Fibroblast of lung (primary cell): ENCODE measurements around the gene EML1.

ENCODE experiments used
- EZH2 ChIP-seq: IDR thresholded peaks from 2 replicates; pipeline ENCODE4 v1.5.1; 2012; ENCODE audit warnings: low read length, control low read depth, mild to moderate bottlenecking; ENCODE audit errors: missing control alignments
- TF ChIP-seq, protein P1 (sequence below), 2 donors: IDR thresholded peaks in 1 of 2; conservative IDR thresholded peaks in 1 of 2; 1 replicate in 1 of 2; 2 replicates in 1 of 2; pipeline ENCODE4 v1.5.1; 2011 to 2012; ENCODE audit warnings: low read length in 2 of 2, control low read depth in 1 of 2, inconsistent platforms in 1 of 2, low read depth in 1 of 2, mild to moderate bottlenecking in 1 of 2

DNA sequence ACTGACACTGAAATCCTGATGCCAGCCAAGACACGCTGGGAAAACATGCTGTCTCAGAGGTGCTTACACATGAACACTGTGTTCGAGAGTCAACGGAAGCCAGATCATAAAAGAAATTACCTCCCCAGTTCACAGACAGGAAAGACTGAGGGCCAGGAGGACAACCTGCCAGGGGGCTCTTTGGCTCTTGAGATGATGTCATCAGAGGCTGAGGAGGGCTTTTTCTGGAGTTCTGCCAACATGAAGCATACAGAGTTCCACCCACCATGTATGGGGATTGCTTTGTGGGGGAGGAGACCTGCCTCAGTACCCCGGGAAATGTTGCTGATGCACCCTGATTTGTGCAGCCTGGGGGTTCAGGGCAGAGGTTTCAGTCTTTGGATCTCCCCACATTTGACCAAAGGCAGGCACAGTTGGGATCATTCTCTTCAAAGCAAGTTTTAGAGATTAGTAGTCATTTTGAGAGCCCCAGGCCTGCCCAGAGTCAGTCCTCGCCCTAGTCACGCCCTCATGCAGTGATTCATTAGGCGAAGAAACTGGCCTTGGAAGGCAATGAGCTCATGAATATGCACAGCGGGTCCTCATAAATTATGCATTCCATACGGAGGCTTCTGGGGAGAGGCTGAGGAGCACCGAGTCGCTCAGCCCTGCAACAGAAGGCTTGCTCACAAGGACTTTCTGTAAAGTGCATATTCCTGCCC lies 34.9 kb upstream of the EML1 start:
- TF ChIP-seq, protein P1, sequence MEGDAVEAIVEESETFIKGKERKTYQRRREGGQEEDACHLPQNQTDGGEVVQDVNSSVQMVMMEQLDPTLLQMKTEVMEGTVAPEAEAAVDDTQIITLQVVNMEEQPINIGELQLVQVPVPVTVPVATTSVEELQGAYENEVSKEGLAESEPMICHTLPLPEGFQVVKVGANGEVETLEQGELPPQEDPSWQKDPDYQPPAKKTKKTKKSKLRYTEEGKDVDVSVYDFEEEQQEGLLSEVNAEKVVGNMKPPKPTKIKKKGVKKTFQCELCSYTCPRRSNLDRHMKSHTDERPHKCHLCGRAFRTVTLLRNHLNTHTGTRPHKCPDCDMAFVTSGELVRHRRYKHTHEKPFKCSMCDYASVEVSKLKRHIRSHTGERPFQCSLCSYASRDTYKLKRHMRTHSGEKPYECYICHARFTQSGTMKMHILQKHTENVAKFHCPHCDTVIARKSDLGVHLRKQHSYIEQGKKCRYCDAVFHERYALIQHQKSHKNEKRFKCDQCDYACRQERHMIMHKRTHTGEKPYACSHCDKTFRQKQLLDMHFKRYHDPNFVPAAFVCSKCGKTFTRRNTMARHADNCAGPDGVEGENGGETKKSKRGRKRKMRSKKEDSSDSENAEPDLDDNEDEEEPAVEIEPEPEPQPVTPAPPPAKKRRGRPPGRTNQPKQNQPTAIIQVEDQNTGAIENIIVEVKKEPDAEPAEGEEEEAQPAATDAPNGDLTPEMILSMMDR (conservative IDR thresholded peaks at IDR 0.05 in 1 of 2, IDR thresholded peaks at IDR 0.05 in 1 of 2; ENCODE audit: low read depth in 1 of 2, low read length in 2 of 2): no peak
- TF ChIP-seq EZH2: no peak
